WI38 (cell line): ENCODE results near the gene GXYLT1.
"Not testable (repeated sequence)": the region's sequence is repeated elsewhere in the genome, so short reads cannot be mapped to it uniquely, and the experiment has no call there.

ENCODE experiments used
- H3K4me3 ChIP-seq: 2 replicates; pipeline ENCODE4 v1.5.1; 2011; ENCODE audit warnings: low read depth, mild to moderate bottlenecking, control low read depth, low read length
- TF ChIP-seq, protein P1 (sequence below): IDR thresholded peaks from 2 replicates; pipeline ENCODE4 v1.5.1; 2012; ENCODE audit warnings: low read depth, mild to moderate bottlenecking, control low read depth, low read length

The GXYLT1 gene, protein sequence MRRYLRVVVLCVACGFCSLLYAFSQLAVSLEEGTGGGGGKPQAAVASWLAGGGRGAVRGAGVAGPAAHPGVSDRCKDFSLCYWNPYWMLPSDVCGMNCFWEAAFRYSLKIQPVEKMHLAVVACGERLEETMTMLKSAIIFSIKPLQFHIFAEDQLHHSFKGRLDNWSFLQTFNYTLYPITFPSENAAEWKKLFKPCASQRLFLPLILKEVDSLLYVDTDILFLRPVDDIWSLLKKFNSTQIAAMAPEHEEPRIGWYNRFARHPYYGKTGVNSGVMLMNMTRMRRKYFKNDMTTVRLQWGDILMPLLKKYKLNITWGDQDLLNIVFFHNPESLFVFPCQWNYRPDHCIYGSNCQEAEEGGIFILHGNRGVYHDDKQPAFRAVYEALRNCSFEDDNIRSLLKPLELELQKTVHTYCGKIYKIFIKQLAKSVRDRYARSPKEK

DNA sequence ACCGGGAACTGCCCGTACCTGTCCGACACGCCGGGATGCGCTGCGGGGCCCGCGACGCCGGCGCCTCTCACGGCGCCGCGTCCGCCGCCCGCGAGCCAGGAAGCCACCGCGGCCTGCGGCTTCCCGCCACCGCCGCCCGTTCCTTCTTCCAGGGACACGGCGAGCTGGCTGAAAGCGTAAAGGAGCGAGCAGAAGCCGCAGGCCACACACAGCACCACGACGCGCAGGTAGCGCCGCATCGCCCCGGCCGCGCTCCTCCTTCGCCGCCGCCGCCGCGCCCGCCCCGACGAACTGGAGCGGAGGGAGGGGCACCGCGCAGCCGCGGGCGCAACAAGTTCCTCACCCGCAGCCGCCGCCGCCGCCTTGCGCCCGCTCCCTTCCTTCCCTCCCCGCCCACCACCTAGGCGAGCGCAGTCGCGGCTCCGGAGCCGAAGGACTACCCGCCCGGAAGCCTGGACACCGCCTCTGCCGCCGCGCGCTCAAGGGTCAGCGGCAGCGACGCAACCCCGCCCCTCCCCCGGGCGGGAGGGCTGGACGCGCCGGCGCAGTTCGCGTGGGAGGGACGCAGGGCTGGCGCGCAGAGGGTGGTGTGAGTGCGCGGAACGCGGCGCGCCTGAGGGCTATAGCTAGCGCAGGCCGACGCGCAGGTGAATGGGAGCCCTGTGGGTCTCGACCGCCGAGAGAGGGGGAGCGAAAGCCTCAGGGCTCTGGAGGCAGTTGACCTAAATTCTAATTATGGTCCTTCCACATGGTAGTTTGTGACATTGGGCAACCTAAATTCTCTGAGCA, at the start of gene GXYLT1:
Gene GXYLT1, minus strand, starts transcription at position 467 of the 789 bp plus-strand sequence. Its CDS starts 228 bp downstream, at position 239.
- peak within 1 kb of the TSS; percentile 72 for H3K4me3 ChIP-seq
- TF ChIP-seq, protein P1, sequence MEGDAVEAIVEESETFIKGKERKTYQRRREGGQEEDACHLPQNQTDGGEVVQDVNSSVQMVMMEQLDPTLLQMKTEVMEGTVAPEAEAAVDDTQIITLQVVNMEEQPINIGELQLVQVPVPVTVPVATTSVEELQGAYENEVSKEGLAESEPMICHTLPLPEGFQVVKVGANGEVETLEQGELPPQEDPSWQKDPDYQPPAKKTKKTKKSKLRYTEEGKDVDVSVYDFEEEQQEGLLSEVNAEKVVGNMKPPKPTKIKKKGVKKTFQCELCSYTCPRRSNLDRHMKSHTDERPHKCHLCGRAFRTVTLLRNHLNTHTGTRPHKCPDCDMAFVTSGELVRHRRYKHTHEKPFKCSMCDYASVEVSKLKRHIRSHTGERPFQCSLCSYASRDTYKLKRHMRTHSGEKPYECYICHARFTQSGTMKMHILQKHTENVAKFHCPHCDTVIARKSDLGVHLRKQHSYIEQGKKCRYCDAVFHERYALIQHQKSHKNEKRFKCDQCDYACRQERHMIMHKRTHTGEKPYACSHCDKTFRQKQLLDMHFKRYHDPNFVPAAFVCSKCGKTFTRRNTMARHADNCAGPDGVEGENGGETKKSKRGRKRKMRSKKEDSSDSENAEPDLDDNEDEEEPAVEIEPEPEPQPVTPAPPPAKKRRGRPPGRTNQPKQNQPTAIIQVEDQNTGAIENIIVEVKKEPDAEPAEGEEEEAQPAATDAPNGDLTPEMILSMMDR, result no peak

DNA sequence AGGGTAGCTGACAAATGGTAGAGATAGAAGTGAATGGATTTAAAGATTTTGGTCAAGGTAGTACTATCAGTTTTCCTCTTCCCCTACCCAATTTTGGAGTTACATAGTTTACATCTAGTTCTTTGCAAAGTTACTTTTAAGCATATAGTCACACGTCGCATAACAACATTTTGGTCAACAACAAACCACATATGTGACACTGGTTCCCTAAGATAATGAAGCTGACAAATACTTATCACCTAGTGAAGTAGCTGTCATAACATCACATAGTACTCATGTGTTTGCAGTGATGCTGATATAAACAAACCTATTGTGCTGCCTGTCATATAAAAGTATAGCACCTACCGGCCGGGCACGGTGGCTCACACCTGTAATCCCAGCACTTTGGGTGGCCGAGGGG, 48.0 kb upstream of the GXYLT1 start:
- H3K4me3 ChIP-seq, result no peak overlapping the region
- TF ChIP-seq, protein P1, result no peak

DNA sequence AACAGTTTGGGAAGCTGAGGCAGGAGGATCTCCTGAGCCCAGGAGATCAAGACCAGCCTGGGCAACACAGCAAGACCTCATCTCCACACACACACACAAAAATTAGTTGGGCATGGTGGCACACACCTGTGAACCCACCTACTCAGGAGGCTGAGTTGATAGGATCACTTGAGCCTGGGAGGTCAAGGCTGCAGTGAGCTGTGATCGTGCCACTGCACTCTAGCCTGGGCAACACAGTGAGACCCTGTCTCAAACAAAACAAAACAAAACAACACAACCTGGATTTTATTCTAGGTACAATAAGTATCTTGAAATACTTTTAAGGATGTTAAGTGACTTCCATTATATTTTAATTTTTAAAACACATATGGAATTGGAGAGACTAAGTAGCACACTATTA, 47.6 kb upstream of the GXYLT1 start:
- TF ChIP-seq, protein P1, result no peak
- no peak overlapping the region for H3K4me3 ChIP-seq

DNA sequence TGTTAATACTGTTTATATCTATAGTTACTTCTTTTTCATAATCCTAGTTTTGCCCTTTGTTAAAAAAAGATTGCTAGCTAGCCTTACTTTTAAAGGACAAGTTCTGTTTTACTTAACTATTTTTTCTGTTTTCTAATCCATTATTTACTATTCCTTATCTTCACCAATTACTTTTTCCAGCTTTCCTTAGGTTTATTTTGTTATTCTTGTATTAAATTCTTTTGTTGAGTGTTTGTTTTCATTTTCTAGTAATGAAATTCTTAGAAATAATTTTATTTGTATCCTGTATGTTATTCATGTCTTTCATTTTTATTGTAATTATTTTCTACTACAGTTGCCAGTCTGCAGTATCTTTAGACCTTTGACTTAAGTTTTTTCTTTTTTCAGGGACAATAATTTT, 45.7 kb upstream of the GXYLT1 start:
- TF ChIP-seq, protein P1, result no peak
- no peak overlapping the region for H3K4me3 ChIP-seq

DNA sequence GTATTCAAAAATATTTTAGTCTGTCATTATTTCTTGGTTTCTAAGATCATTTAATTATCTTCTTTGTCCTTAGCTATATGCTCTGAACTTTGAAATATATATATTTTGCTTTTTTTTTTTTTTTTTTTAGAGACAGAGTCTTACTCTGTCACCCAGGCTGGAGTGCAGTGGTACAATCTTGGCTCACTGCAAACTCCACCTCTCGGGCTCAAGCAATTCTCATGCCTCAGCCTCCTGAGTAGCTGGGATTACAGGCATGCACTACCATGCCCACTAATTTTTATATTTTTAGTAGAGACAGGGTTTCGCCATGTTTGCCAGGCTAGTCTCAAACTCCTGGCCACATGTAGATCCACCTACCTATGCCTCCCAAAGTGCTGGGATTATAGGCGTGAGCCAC, 43.6 kb upstream of the GXYLT1 start:
- not testable (repeated sequence) for H3K4me3 ChIP-seq

DNA sequence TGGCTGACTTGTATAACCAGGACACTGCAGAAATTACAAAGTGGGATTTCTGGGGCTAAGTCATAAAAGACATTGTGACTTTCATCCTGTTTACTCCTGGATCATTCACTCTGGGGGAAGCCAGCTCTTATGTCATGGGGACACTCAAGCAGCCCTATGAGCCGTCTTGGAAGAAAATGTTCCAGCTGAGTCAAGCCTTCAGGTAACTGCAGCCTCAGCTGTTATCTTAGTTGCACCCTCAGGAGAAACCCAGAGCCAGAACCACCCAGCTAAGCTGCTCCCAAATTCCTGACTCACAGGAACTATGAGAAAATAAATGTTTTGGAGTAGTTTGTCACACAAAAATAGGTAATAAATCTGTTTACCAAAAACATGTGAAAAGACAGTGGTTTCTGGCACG, 43.1 kb upstream of the GXYLT1 start:
- TF ChIP-seq, protein P1, result no peak
- no peak overlapping the region for H3K4me3 ChIP-seq

DNA sequence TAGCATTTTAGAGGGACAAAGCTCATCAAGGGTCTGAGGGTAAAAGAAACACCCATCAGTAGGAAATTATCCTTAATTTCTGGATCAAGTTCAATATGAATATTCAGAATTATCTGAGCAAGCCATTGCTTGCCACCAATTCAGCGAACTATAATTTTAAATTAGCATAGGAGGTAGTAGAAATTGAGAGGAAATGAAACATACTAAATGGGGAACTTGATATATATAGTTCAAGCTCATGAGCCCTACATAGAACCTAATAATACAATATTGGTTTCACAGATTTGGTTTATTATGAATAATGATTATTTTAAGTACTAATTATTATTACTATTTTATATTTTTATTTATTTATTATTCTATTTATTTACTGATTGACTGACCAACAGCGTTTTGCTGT, 42.1 kb upstream of the GXYLT1 start:
- TF ChIP-seq, protein P1, result no peak
- H3K4me3 ChIP-seq, result no peak overlapping the region
